ENCODE data around the gene TUBGCP6. TPM values are rescaled to one million over a fixed set of nuclear protein-coding genes. Genes with fewer than 3 reads are reported as not detected.

The TUBGCP6 gene
- total RNA-seq, 4 donors from 2014 or later: 64.6 to 102 (median 80.3) TPM

DNA sequence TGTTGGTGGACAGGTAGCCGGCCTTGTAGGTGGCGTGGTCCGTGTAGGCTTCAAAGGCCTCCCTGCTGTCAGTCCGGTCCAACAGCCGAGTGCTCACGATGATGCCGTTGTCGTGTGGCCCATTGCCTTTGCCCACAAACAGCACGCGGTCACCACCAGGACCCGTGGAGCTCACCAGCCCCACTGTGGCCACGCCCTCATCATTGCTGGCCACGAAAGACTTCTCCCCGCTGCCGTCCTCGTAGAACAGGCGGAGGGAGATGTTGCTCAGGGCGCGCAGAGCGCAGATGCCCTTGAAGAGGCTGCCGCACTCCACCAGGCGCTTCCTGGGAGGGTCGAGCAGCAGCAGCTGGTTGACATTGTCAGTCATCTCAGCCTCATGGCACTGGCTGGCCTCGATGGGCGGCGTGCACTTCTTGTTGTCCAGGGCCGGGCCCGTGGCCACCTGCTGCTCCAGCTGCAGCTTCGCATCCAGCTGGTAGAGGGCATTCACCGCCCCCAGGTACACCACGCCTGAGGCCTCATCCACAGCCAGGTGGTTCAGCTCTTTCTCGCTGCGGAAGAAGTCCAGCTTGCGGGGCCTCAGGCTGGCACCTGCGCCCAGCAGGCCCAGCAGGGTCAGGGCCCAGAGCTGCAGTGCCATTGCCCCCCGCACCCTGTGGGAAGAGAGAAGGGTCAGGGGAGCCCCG, 45.3 kb upstream of the TUBGCP6 start:
- DNase-seq: no peak
- WGBS, 2 donors: 87 to 92% methylated on average over 3 to 27 of the region's 37 CpGs
- Histone ChIP-seq H3K27me3 (no peaks in the 10 kb centered on the region), H3K4me3 (replicated peaks in 1 of 3) (no peak overlapping the region), H3K4me1 (peaks cover 34 to 36% of the 10 kb centered on the region in 2 donors), H3K36me3 (peaks cover 45 to 47% of the 10 kb centered on the region in 2 donors), H3K27ac (no peak overlapping the region), H3K9me3 (no peaks in the 10 kb centered on the region)
- TF ChIP-seq CTCF (IDR thresholded peaks at IDR 0.05): no peak
- intact Hi-C loops (cut with DNase I): no loop called here

DNA sequence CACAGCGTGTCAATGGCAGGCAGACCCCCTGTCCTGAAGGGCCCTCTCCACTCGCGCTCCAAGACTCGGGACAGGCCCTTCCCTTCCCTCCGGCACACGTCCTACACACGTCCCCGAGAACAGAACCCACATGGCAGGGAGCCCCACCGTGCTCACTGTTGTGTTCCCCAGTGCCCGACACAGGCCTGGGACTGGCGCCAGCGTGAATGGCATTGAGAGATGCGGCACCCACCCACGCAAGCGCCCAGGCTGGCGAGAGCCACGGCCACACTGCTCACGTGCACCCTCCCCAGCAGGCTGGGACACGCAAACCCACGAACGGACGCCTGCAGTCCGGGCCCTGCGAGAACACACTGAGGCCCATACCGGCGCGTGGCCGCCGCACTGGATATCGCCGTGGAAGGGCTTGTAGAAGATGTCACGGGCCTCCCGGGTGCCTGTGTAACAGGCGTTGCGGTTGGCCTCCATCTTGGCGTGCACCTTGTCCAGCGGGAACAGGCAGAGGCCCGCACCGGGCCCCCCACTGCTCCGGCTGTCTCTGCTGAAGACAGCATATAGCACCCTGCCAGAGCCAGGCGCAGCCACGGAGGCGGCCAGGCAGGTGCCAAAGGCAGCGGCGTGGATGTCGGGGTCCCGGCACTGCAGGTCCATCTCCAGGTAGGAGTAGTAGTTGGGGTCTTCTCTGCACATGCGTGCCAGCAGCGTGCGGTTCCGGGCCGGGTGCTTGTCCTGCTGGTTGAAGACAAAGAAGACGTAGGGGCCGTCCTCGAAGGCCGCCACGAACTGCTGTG, 44.5 kb upstream of the TUBGCP6 start:
- WGBS, 2 donors: 96% methylated on average over 41 to 42 of the region's 57 CpGs
- H3K27ac ChIP-seq: no peak overlapping the region
- TF ChIP-seq CTCF (IDR thresholded peaks at IDR 0.05): no peak
- TF ChIP-seq POLR2A (IDR thresholded peaks at IDR 0.05): no peak
- H3K27me3 ChIP-seq: no peaks in the 10 kb centered on the region
- DNase-seq: no peak
- H3K4me3 ChIP-seq (replicated peaks in 1 of 3): no peak overlapping the region
- intact Hi-C loops (cut with DNase I): no loop called here
- peaks cover 27 to 28% of the 10 kb centered on the region in 2 donors for H3K4me1 ChIP-seq
- peaks cover 48 to 53% of the 10 kb centered on the region in 2 donors for H3K36me3 ChIP-seq
- no peaks in the 10 kb centered on the region for H3K9me3 ChIP-seq

GRCh38 chr22:50287731-50288130, 42.9 kb upstream of the TUBGCP6 start:
- peaks cover 11 to 16% of the 10 kb centered on the region in 2 donors for H3K4me1 ChIP-seq
- no peak overlapping the region for H3K27ac ChIP-seq
- H3K36me3 ChIP-seq: peaks cover 64 to 69% of the 10 kb centered on the region in 2 donors
- intact Hi-C loops (cut with DNase I): no loop called here
- TF ChIP-seq POLR2A (IDR thresholded peaks at IDR 0.05): no peak
- no peak for TF ChIP-seq CTCF (IDR thresholded peaks at IDR 0.05)
- H3K9me3 ChIP-seq: no peaks in the 10 kb centered on the region
- WGBS, 2 donors: 91% methylated on average over 13 of the region's 31 CpGs; no CpG with 5 or more reads in 1 of the 2 donors
- no peak overlapping the region for H3K4me3 ChIP-seq (replicated peaks in 1 of 3)
- DNase-seq: no peak
- no peaks in the 10 kb centered on the region for H3K27me3 ChIP-seq

DNA sequence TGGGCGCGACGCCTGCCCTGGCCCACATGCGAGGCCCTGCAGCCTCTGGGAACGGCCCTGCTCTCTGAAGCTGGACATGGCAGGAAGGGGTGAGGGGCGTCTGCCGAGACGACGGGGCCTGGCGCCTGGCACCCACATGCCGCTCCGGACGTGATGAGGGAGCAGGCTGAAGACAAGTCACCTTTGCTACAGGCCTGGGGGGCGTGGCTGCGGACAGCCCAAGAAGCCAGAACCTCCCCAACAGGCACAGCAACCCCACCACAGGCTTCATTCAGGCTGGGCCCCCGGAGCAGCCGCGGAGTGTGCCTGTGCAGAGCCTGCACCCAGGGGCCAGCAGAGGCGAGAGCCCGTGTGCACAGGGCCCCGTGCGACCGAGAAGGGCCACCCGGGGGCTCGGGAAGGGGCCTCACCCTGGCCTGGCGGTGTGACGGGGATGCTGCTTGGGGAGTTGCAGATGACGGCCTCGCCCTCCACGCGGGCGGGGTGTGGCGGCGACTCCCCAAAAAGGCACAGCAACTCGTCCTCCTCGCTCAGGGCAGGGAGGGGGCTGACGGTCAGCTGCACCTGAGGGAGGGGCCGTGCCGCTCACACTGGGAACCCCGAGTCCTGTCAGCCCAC, 42.0 kb upstream of the TUBGCP6 start:
- intact Hi-C loops (cut with DNase I): no loop called here
- Histone ChIP-seq H3K9me3 (no peaks in the 10 kb centered on the region), H3K4me1 (peaks cover 2 to 16% of the 10 kb centered on the region in 2 donors), H3K27me3 (no peaks in the 10 kb centered on the region), H3K27ac (no peak overlapping the region), H3K36me3 (peaks cover 73 to 78% of the 10 kb centered on the region in 2 donors), H3K4me3 (replicated peaks in 1 of 3) (no peak overlapping the region)
- 92 to 95% methylated on average over 10 to 16 of the region's 40 CpGs for WGBS, 2 donors
- DNase-seq: no peak
- no peak for TF ChIP-seq CTCF (IDR thresholded peaks at IDR 0.05)
- no peak for TF ChIP-seq POLR2A (IDR thresholded peaks at IDR 0.05)

All from thyroid gland (tissue), 4 donors.